OCI-LY3 (cell line): Measurements from ENCODE around the gene TM4SF18.

ENCODE experiments used
- H2AFZ ChIP-seq: fragments of 200-600, 300-600 bp; shearing (Covaris generic); 2 replicates; pipeline ENCODE4 v1.6.0; 2014; ENCODE audit warnings: antibody characterized with exemption, low read depth, low read length
- H3K27ac ChIP-seq: fragments of 200-600, 300-600 bp; sonication (generic); 2 replicates; pipeline ENCODE4 v1.5.1; 2014; ENCODE audit warnings: mild to moderate bottlenecking, low read length, moderate library complexity, mixed read lengths
- H3K27me3 ChIP-seq: fragments of 200-600, 300-600 bp; sonication (generic); 2 replicates; pipeline ENCODE4 v1.6.1; 2014; ENCODE audit warnings: low read depth, low read length, mixed read lengths
- H3K36me3 ChIP-seq: fragments of 200-600, 300-600 bp; sonication (generic); replicated peaks from 2 replicates; pipeline ENCODE3; 2014; ENCODE audit warnings: low read depth, low read length, mixed read lengths
- H3K4me1 ChIP-seq: fragments of 300-600, 200-600 bp; sonication (generic); 2 replicates; pipeline ENCODE4 v1.6.1; 2014; ENCODE audit warnings: low read length, mixed read lengths
- H3K4me2 ChIP-seq: fragments of 200-600, 300-600 bp; sonication (generic); 2 replicates; pipeline ENCODE4 v1.6.1; 2014; ENCODE audit warnings: low read length, mixed read lengths
- H3K4me3 ChIP-seq: fragments of 300-600, 200-600 bp; sonication (generic); 2 replicates; pipeline ENCODE4 v1.5.1; 2014; ENCODE audit warnings: antibody characterized with exemption, mild to moderate bottlenecking, low read length, moderate library complexity
- H3K79me2 ChIP-seq: fragments of 300-600, 200-600 bp; shearing (Covaris generic); 2 replicates; pipeline ENCODE4 v1.6.1; 2014; ENCODE audit warnings: mild to moderate bottlenecking, low read length, mixed read lengths
- H3K9ac ChIP-seq: fragments of 300-600, 200-600 bp; shearing (Covaris generic); 2 replicates; pipeline ENCODE4 v1.6.0; 2014; ENCODE audit warnings: mild to moderate bottlenecking, low read length, moderate library complexity
- H3K9me3 ChIP-seq: fragments of 200-600, 300-600 bp; shearing (Covaris generic); 2 replicates; pipeline ENCODE4 v1.6.1; 2014; ENCODE audit warnings: low read length, mixed read lengths; ENCODE audit not compliant: insufficient read depth
- H4K20me1 ChIP-seq: fragments of 200-600, 300-600 bp; sonication (generic); 2 replicates; pipeline ENCODE4 v1.6.1; 2016; ENCODE audit warnings: low read length, mixed read lengths; ENCODE audit not compliant: insufficient read depth
- CTCF ChIP-seq: fragments of 200-600, 300-600 bp; sonication (generic); IDR thresholded peaks from 2 replicates; pipeline ENCODE4 v1.5.1; 2014; ENCODE audit warnings: antibody characterized with exemption, low read length, low read depth
- EZH2phosphoT487 ChIP-seq: fragments of 200-600 bp; shearing (Covaris generic); IDR thresholded peaks from 2 replicates; pipeline ENCODE4 v1.6.1; 2018; ENCODE audit warnings: antibody characterized with exemption, mixed run types, low read depth

The TM4SF18 gene

GRCh38 chr3:149336925-149337324 lies 3.5 kb upstream of the TM4SF18 start:
- H3K4me2 ChIP-seq, result no peak overlapping the region
- no peak overlapping the region for H3K4me3 ChIP-seq
- no peaks in the 10 kb centered on the region for H3K36me3 ChIP-seq
- no peaks in the 10 kb centered on the region for H4K20me1 ChIP-seq
- no peaks in the 10 kb centered on the region for H3K4me1 ChIP-seq
- H3K9me3 ChIP-seq, result no peaks in the 10 kb centered on the region
- H3K27ac ChIP-seq, result no peak overlapping the region
- H2AFZ ChIP-seq, result no peak overlapping the region
- no peak overlapping the region for H3K9ac ChIP-seq
- H3K27me3 ChIP-seq, result peaks cover 42% of the 10 kb centered on the region
- no peak for TF ChIP-seq EZH2phosphoT487
- no peak for TF ChIP-seq CTCF
- no peaks in the 10 kb centered on the region for H3K79me2 ChIP-seq

DNA sequence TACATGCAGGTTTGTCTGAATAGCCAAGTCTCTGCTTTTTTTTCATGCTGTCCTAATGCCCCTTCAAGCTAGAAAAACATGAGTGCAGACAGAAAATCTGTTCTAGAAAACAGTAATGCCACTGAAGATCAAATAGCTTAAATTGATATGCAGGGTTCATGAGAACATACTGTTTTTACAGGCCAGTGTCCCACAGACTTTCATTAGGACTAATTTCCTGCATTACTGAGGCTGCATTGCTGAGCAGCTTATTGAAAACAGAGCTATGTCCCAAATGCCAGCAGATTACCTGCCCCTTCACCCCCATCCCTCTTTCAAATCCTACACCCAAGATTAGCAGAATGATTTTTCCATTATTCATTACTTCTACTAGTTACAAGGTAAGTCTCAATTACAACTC lies 665 bp downstream of the TM4SF18 start:
- H3K79me2 ChIP-seq, result no peaks in the 10 kb centered on the region
- H3K4me1 ChIP-seq, result no peaks in the 10 kb centered on the region
- H3K36me3 ChIP-seq, result no peaks in the 10 kb centered on the region
- H4K20me1 ChIP-seq, result no peaks in the 10 kb centered on the region
- H2AFZ ChIP-seq, result no peak overlapping the region
- no peak overlapping the region for H3K27ac ChIP-seq
- H3K9me3 ChIP-seq, result no peaks in the 10 kb centered on the region
- TF ChIP-seq EZH2phosphoT487 (no peak), CTCF (no peak)
- H3K9ac ChIP-seq, result no peak overlapping the region
- peaks cover 36% of the 10 kb centered on the region for H3K27me3 ChIP-seq
- H3K4me3 ChIP-seq, result no peak overlapping the region
- H3K4me2 ChIP-seq, result no peak overlapping the region

DNA sequence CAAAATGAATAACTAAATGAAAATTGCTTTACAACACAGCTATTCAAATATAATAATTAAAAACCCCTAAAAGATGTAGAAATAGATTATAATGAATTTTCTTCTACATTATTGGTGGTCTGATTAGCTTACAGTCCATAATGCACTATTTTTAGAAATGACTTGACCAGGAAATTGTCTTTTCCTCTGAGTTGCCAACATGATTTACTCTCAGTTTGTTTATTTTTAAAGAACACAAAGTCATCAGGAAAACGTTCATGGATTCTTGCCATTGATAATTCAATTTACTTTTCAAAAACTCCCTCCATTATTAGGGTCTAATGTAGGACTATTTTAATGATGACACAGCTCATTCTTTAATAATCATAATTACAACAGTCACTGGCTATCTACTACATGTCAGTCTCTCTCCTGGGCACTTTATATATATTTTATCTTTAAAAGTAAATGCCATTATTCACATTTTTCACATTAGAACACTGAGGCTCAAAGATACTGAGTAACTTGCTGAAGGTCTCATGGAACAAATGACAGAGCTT lies 1.1 kb downstream of the TM4SF18 start:
- Histone ChIP-seq H3K79me2 (no peaks in the 10 kb centered on the region), H3K36me3 (no peaks in the 10 kb centered on the region), H3K4me3 (no peak overlapping the region), H3K9me3 (no peaks in the 10 kb centered on the region), H3K4me1 (no peaks in the 10 kb centered on the region), H3K27me3 (peaks cover 36% of the 10 kb centered on the region), H3K27ac (no peak overlapping the region), H3K9ac (no peak overlapping the region), H4K20me1 (no peaks in the 10 kb centered on the region), H2AFZ (no peak overlapping the region), H3K4me2 (no peak overlapping the region)
- TF ChIP-seq EZH2phosphoT487 (no peak), CTCF (no peak)

DNA sequence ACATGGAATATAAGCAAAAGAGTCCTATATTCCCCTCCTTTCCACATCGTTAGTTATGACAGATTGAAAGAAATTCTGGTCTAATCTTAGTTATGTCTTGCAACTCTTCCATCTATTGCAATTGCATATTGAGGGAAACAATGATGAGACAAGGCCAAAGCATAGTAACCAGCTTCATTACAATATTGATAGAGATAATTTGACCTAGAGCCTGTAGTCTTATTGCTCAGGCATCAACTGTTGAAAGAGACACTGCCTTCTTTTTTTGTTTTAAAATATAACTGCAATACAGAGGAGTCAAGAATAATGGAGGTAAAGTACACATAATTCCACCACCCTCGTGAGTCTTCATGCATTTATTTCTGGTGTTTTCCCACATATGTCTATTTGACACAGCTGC lies 2.0 kb downstream of the TM4SF18 start:
- Histone ChIP-seq H3K27ac (no peak overlapping the region), H2AFZ (no peak overlapping the region), H3K4me3 (no peak overlapping the region), H3K4me2 (no peak overlapping the region), H3K9ac (no peak overlapping the region), H3K79me2 (no peaks in the 10 kb centered on the region), H4K20me1 (no peaks in the 10 kb centered on the region), H3K36me3 (no peaks in the 10 kb centered on the region), H3K27me3 (peaks cover 36% of the 10 kb centered on the region), H3K9me3 (no peaks in the 10 kb centered on the region), H3K4me1 (no peaks in the 10 kb centered on the region)
- no peak for TF ChIP-seq EZH2phosphoT487
- TF ChIP-seq CTCF, result no peak
